H9 (cell line): ENCODE measurements around the gene MFAP3. TPM values are rescaled to one million over a fixed set of nuclear protein-coding genes. Genes with fewer than 3 reads are reported as not detected.
A peak's percentile ranks its signal among the peaks of the same experiment; 100 is the strongest.

Experiments used
- DNase-seq: peaks from one replicate; pipeline ENCODE4 v3.0.0-alpha.2; 2017
- H2AFZ ChIP-seq: one replicate; pipeline ENCODE4 v1.6.1; 2013; ENCODE audit warnings: mild to moderate bottlenecking, low read length, control low read depth, moderate library complexity
- H2AK5ac ChIP-seq: 2 replicates; pipeline ENCODE4 v1.6.1; 2013; ENCODE audit warnings: low read length, control low read depth, mixed read lengths; ENCODE audit not compliant: insufficient read length
- H2BK120ac ChIP-seq: one replicate; pipeline ENCODE4 v1.6.1; 2013; ENCODE audit warnings: low read depth, mild to moderate bottlenecking, low read length, control low read depth, inconsistent platforms; ENCODE audit not compliant: poor library complexity, severe bottlenecking
- H2BK12ac ChIP-seq: 2 replicates; pipeline ENCODE4 v1.6.1; 2013; ENCODE audit warnings: low read length, control low read depth, mixed read lengths, low read depth; ENCODE audit not compliant: insufficient read length
- H2BK15ac ChIP-seq: 2 replicates; pipeline ENCODE4 v1.6.1; 2013; ENCODE audit warnings: low read depth, low read length, control low read depth
- H2BK20ac ChIP-seq: one replicate; pipeline ENCODE4 v1.6.1; 2013; ENCODE audit warnings: low read depth, mild to moderate bottlenecking, low read length, control low read depth, inconsistent platforms; ENCODE audit not compliant: poor library complexity, severe bottlenecking
- H2BK5ac ChIP-seq: 2 replicates; pipeline ENCODE4 v1.6.1; 2013; ENCODE audit warnings: low read length, control low read depth, mixed read lengths; ENCODE audit not compliant: insufficient read length
- H3K14ac ChIP-seq: 2 replicates; pipeline ENCODE4 v1.6.1; 2013; ENCODE audit warnings: low read length, control low read depth; ENCODE audit not compliant: insufficient read depth
- H3K18ac ChIP-seq: 2 replicates; pipeline ENCODE4 v1.6.1; 2013; ENCODE audit warnings: low read depth, mild to moderate bottlenecking, mixed read lengths, low read length, control low read depth; ENCODE audit not compliant: insufficient read length
- H3K23ac ChIP-seq: 2 replicates; pipeline ENCODE4 v1.6.1; 2013; ENCODE audit warnings: low read length, control low read depth, mixed read lengths, low read depth; ENCODE audit not compliant: insufficient read length
- H3K23me2 ChIP-seq: 2 replicates; pipeline ENCODE4 v1.6.1; 2013; ENCODE audit warnings: low read depth, mild to moderate bottlenecking, mixed read lengths, low read length, control low read depth; ENCODE audit not compliant: insufficient read length, poor library complexity, severe bottlenecking
- H3K27ac ChIP-seq: 2 replicates; pipeline ENCODE4 v1.5.1; 2013; ENCODE audit warnings: low read length, control low read depth, mixed read lengths, low read depth; ENCODE audit not compliant: insufficient read length
- H3K27me3 ChIP-seq: 2 replicates; pipeline ENCODE4 v1.6.1; 2013; ENCODE audit warnings: low read length, control low read depth, inconsistent platforms; ENCODE audit not compliant: insufficient read depth
- H3K4ac ChIP-seq: 2 replicates; pipeline ENCODE4 v1.6.1; 2013; ENCODE audit warnings: low read depth, mild to moderate bottlenecking, control low read depth, inconsistent platforms, low read length, moderate library complexity
- H3K4me1 ChIP-seq: 2 replicates; pipeline ENCODE4 v1.6.1; 2013; ENCODE audit warnings: low read length, control low read depth, inconsistent platforms; ENCODE audit not compliant: insufficient read depth
- H3K4me2 ChIP-seq: 2 replicates; pipeline ENCODE4 v1.6.1; 2013; ENCODE audit warnings: low read length, control low read depth, mixed read lengths; ENCODE audit not compliant: insufficient read length, insufficient read depth
- H3K56ac ChIP-seq: 2 replicates; pipeline ENCODE4 v1.6.1; 2013; ENCODE audit warnings: low read depth, mild to moderate bottlenecking, mixed read lengths, low read length, control low read depth; ENCODE audit not compliant: insufficient read length
- H3K79me1 ChIP-seq: 2 replicates; pipeline ENCODE4 v1.6.1; 2013; ENCODE audit warnings: low read depth, mild to moderate bottlenecking, moderate library complexity, low read length, control low read depth, inconsistent platforms; ENCODE audit not compliant: insufficient read depth, poor library complexity, severe bottlenecking
- H3K79me2 ChIP-seq: 2 replicates; pipeline ENCODE4 v1.6.1; 2013; ENCODE audit warnings: low read length, control low read depth, inconsistent platforms; ENCODE audit not compliant: insufficient read depth
- H3K9ac ChIP-seq: 2 replicates; pipeline ENCODE4 v1.6.1; 2013; ENCODE audit warnings: low read length, control low read depth, mixed read lengths; ENCODE audit not compliant: insufficient read length; ENCODE audit errors: extremely low read depth
- H3K9me3 ChIP-seq: one replicate; pipeline ENCODE4 v1.6.1; 2013; ENCODE audit warnings: low read depth, low read length, inconsistent platforms; ENCODE audit not compliant: control insufficient read depth
- H3T11ph ChIP-seq: one replicate; pipeline ENCODE4 v1.6.1; 2013; ENCODE audit warnings: mild to moderate bottlenecking, low read length, control low read depth, inconsistent platforms
- H4K20me1 ChIP-seq: one replicate; pipeline ENCODE4 v1.6.1; 2013; ENCODE audit not compliant: control insufficient read depth, insufficient read length, insufficient read depth
- H4K5ac ChIP-seq: 2 replicates; pipeline ENCODE4 v1.6.1; 2013; ENCODE audit warnings: low read depth, mild to moderate bottlenecking, mixed read lengths, low read length, control low read depth; ENCODE audit not compliant: insufficient read length
- H4K8ac ChIP-seq: replicated peaks from 2 replicates; pipeline ENCODE4 v1.6.1; 2013; ENCODE audit warnings: low read length, control low read depth, mixed read lengths, low read depth; ENCODE audit not compliant: insufficient read length
- H4K91ac ChIP-seq: 2 replicates; pipeline ENCODE4 v1.6.1; 2013; ENCODE audit warnings: low read depth, mild to moderate bottlenecking, moderate library complexity, mixed read lengths, low read length, control low read depth; ENCODE audit not compliant: insufficient read length
- H3K27ac Mint-ChIP-seq, 3 experiments: 2 replicates in 2 of 3; 3 replicates in 1 of 3; pipeline ENCODE4 v1.8.0; 2020 to 2021; ENCODE audit warnings: mixed read lengths in 3 of 3, mild to moderate bottlenecking in 1 of 3, moderate library complexity in 1 of 3
- H3K27me3 Mint-ChIP-seq: 2 replicates; pipeline ENCODE4 v1.8.0; 2021; ENCODE audit warnings: low read depth, mild to moderate bottlenecking, moderate library complexity, mixed read lengths
- H3K36me3 Mint-ChIP-seq, 3 experiments: 2 replicates in 2 of 3; 3 replicates in 1 of 3; pipeline ENCODE4 v1.8.0; 2020 to 2021; ENCODE audit warnings: low read depth in 3 of 3, mixed read lengths in 3 of 3; ENCODE audit not compliant: insufficient read depth in 1 of 3
- H3K4me1 Mint-ChIP-seq, 2 experiments: 2 replicates each; pipeline ENCODE4 v1.8.0; 2020; ENCODE audit warnings: mixed read lengths in 2 of 2
- H3K4me3 Mint-ChIP-seq, 2 experiments: 2 replicates in 1 of 2; 3 replicates in 1 of 2; pipeline ENCODE4 v1.8.0; 2020 to 2021; ENCODE audit warnings: mild to moderate bottlenecking in 2 of 2, mixed read lengths in 2 of 2, moderate library complexity in 1 of 2
- H3K9me3 Mint-ChIP-seq, 2 experiments: 2 replicates in 1 of 2; 3 replicates in 1 of 2; pipeline ENCODE4 v1.8.0; 2020; ENCODE audit warnings: mild to moderate bottlenecking in 2 of 2, mixed read lengths in 2 of 2, moderate library complexity in 1 of 2
- WGBS: extraction: QIAGEN DNeasy Blood & Tissue Kit; methylation state at CpG from one replicate; pipeline ENCODE4 v1.1.7; 2013; ENCODE audit warnings: missing lambda C conversion rate, low lambda C conversion rate, mixed read lengths; ENCODE audit not compliant: insufficient read length; ENCODE audit errors: extremely low coverage; 5-methylcytosine and 5-hydroxymethylcytosine counted together
- total RNA-seq: library from RNA; stranded (reverse); gene quantifications from 2 replicates; pipeline ENCODE4 v1.2.1, GENCODE V29; 2021
- TF ChIP-seq, protein P1 (sequence below): fragments of 200-600 bp; sonication (generic); conservative IDR thresholded peaks from 3 replicates; pipeline ENCODE4 v1.8.0; 2021; ENCODE audit warnings: antibody characterized with exemption, mild to moderate bottlenecking

MFAP3 gene
- total RNA-seq, 1 experiment from 2014 or later = 24.5 TPM

DNA sequence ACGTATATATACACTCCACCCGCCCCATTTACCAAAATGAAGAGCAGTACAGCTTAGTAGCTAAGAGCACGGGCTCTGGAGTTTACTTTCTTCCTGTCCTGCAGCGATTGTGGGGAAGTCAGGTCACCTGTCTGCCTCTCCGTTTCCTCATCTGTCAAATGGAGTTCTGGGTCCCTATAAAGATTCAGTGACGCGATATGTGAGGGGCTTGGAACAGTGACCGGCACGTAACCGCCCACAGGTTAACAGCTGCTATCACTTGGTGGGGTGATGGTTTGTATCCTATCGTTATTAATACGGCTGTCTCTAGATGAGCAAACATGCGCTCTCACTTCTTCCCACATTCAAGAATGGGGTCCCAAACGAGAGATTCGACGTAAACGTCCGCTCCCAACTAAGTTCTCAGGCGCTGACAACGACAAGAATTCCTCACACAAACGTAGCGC, 483 bp upstream of the MFAP3 start:
- H2BK5ac ChIP-seq = no peak overlapping the region
- Mint-ChIP-seq H3K4me3 (peak overlapping the region; percentile 95 to 99), H3K9me3 (no peaks in the 10 kb centered on the region), H3K36me3 (no peaks in the 10 kb centered on the region), H3K4me1 (peaks cover 9 to 16% of the 10 kb centered on the region in 2 experiments), H3K27ac (peak overlapping the region; percentile 30 to 90 (median 81)), H3K27me3 (no peaks in the 10 kb centered on the region)
- no peak overlapping the region for H4K5ac ChIP-seq
- H3K4me1 ChIP-seq = no peaks in the 10 kb centered on the region
- H2BK12ac ChIP-seq = no peak overlapping the region
- H3K4ac ChIP-seq = no peak overlapping the region
- H4K8ac ChIP-seq = no peak overlapping the region
- H2BK20ac ChIP-seq = no peak overlapping the region
- no peak overlapping the region for H3K27ac ChIP-seq
- peak overlapping the region; percentile 48 for H2AFZ ChIP-seq
- no peak overlapping the region for H3T11ph ChIP-seq
- H3K79me1 ChIP-seq = no peaks in the 10 kb centered on the region
- peaks cover 9% of the 10 kb centered on the region for H3K23me2 ChIP-seq
- H3K18ac ChIP-seq = no peak overlapping the region
- no CpG with 5 or more reads among the region's 22 CpGs for WGBS
- DNase-seq = no peak
- no peaks in the 10 kb centered on the region for H4K20me1 ChIP-seq
- H3K14ac ChIP-seq = no peak overlapping the region
- H2BK15ac ChIP-seq = no peak overlapping the region
- no peak overlapping the region for H4K91ac ChIP-seq
- peak overlapping the region; percentile 59 for H3K9ac ChIP-seq
- H3K9me3 ChIP-seq = no peaks in the 10 kb centered on the region
- no peak overlapping the region for H3K23ac ChIP-seq
- H3K56ac ChIP-seq = no peak overlapping the region
- H3K27me3 ChIP-seq = no peaks in the 10 kb centered on the region
- H3K79me2 ChIP-seq = no peaks in the 10 kb centered on the region; the same call in 1 of the 2 replicates
- no peak overlapping the region for H2AK5ac ChIP-seq
- TF ChIP-seq, protein P1, sequence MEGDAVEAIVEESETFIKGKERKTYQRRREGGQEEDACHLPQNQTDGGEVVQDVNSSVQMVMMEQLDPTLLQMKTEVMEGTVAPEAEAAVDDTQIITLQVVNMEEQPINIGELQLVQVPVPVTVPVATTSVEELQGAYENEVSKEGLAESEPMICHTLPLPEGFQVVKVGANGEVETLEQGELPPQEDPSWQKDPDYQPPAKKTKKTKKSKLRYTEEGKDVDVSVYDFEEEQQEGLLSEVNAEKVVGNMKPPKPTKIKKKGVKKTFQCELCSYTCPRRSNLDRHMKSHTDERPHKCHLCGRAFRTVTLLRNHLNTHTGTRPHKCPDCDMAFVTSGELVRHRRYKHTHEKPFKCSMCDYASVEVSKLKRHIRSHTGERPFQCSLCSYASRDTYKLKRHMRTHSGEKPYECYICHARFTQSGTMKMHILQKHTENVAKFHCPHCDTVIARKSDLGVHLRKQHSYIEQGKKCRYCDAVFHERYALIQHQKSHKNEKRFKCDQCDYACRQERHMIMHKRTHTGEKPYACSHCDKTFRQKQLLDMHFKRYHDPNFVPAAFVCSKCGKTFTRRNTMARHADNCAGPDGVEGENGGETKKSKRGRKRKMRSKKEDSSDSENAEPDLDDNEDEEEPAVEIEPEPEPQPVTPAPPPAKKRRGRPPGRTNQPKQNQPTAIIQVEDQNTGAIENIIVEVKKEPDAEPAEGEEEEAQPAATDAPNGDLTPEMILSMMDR = no peak
- no peak overlapping the region for H2BK120ac ChIP-seq
- peak overlapping the region; percentile 96 for H3K4me2 ChIP-seq
